Measurements from ENCODE around the gene PRPS1L1.

The PRPS1L1 gene

DNA sequence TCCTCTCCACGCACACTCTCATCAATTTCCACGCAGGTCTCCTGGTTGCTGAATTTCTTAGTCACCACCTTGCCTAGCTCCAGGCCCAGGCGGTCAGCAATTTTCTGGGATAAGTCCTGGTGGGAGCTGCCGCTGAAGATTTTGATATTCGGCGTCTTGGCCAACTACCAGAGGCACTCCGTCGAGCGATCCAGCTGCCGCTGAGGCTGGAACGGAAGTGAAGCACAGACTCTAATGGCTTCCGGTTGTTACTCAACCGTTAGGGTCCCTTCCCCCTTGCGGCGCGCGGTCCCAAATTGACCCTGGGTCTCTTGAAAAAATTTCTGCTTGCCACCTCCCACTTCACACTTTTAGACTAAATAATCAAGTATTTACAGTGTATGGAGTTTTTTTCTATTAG is at the start of gene PRPS1L1:
Gene PRPS1L1, minus strand, starts transcription at position 219 of the 400 bp plus-strand sequence.
- no peak for DNase-seq (ENCODE audit: low read depth)
- TF ChIP-seq, protein P1, sequence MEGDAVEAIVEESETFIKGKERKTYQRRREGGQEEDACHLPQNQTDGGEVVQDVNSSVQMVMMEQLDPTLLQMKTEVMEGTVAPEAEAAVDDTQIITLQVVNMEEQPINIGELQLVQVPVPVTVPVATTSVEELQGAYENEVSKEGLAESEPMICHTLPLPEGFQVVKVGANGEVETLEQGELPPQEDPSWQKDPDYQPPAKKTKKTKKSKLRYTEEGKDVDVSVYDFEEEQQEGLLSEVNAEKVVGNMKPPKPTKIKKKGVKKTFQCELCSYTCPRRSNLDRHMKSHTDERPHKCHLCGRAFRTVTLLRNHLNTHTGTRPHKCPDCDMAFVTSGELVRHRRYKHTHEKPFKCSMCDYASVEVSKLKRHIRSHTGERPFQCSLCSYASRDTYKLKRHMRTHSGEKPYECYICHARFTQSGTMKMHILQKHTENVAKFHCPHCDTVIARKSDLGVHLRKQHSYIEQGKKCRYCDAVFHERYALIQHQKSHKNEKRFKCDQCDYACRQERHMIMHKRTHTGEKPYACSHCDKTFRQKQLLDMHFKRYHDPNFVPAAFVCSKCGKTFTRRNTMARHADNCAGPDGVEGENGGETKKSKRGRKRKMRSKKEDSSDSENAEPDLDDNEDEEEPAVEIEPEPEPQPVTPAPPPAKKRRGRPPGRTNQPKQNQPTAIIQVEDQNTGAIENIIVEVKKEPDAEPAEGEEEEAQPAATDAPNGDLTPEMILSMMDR (IDR thresholded peaks at IDR 0.05; ENCODE audit: low read length, missing control alignments): no peak
- H3K4me3 ChIP-seq (replicated peaks; ENCODE audit: low read depth, low read length): no peak within 1 kb of the TSS

DNA sequence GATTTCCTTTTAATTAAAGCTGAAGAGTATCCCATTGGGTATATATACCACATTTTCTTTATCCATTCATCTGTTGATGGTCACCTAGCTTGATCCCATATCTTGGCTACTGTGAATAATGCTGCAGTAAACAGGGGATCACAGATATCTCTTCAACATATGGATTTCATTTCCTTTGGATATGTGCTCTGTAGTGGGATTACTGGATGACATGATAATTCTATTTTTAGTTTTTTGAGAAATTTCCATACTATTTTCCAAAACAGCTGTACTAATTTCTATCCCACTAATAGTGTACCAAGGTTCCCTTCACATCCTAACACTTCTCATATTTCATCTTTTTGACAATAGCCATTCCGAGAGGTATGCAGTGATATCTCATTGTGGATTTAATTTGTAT is 48.8 kb upstream of the PRPS1L1 start:
- DNase-seq (ENCODE audit: low read depth): no peak
- no peak overlapping the region for H3K4me3 ChIP-seq (replicated peaks; ENCODE audit: low read depth, low read length)
- TF ChIP-seq, protein P1 (IDR thresholded peaks at IDR 0.05; ENCODE audit: low read length, missing control alignments): no peak

DNA sequence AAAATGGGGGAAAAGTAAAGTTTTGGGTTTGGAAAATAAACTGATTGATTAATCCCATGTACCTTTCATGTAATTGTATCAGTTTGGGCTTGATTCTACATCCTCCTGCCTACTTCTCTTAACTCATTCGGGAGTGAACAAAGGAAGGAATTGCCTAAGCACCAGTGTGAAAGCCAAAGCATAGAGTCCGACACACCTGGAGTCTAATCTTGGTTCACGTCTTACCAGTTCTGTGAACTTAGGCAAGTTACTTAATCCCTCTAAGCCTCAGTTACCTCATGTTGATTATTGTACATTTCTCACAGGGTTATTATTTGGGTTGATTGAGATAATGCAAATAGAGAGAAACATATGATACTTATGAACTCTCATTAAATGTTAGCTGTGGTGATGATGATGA is 41.1 kb upstream of the PRPS1L1 start:
- TF ChIP-seq, protein P1 (IDR thresholded peaks at IDR 0.05; ENCODE audit: low read length, missing control alignments): no peak
- DNase-seq (ENCODE audit: low read depth): no peak
- no peak overlapping the region for H3K4me3 ChIP-seq (replicated peaks; ENCODE audit: low read depth, low read length)

DNA sequence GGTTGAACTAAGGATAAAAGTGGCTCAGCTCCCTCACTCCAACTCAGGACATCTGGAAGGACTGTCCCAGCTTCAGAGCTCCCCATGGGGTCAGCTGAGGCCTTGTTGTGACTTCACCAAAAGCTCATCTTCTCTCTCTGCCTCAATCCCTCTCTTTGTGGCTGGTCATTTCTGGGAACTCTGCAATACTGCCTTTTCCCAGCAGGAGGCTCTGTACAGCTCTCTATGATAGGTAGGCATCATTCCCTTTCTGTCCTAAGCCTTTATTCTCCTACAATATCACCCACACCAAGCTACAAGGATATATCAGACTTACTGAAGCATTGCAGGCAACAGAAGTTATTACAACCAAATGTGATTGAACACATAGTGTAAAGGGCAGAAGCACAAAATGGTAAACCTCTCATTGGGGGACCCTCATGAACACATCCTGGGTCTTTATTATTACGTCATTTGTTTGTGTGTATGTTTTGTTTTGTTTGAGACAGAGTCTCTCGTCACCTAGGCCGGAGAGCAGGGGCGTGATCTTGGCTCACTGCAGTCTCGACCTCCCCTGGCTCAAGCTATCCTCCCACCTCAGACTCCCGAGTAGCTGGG is 36.7 kb upstream of the PRPS1L1 start:
- DNase-seq (ENCODE audit: low read depth): peak; percentile 36
- TF ChIP-seq, protein P1 (IDR thresholded peaks at IDR 0.05; ENCODE audit: low read length, missing control alignments): peak; percentile 64

DNA sequence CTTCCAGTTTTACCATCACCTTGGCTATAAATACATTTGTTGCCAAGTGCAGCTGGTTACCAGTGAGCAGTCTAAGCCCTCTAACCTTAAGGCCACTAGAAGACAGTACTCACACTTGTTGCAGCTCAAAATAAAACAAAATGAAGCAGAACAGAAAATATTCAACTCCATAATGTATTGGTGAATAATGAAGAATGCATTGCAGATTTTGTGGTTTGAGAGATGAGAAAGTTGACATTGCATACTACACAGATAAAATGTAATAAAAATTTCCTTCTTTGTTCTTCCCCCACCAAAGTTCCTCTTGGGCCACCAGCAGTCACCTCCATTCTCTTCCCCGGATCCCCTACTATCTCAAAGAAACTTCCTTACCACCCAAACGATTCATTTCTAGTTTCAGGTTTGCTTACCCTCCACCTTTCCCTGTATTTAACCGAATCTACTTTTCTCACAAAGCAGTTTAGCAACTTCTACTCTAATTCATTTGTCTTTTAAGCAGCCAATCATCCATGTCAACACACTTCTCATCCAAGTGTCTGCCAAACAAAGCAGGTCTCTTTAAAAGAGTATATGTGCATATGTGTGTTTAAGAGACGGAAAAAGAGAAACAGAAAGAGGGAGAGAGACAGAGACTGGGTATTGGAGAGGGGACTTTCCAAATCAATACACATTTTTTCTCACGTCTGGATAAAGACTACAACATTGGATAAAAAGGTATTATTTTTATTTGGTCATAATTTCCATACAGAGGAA is 35.7 kb upstream of the PRPS1L1 start:
- no peak for DNase-seq (ENCODE audit: low read depth)
- TF ChIP-seq, protein P1 (IDR thresholded peaks at IDR 0.05; ENCODE audit: low read length, missing control alignments): no peak
- no peak overlapping the region for H3K4me3 ChIP-seq (replicated peaks; ENCODE audit: low read depth, low read length)

More for the DNA sequence above, 36.7 kb upstream of the PRPS1L1 start:
- no peak overlapping the region for H3K4me3 ChIP-seq (replicated peaks; ENCODE audit: low read depth, low read length)

DNA sequence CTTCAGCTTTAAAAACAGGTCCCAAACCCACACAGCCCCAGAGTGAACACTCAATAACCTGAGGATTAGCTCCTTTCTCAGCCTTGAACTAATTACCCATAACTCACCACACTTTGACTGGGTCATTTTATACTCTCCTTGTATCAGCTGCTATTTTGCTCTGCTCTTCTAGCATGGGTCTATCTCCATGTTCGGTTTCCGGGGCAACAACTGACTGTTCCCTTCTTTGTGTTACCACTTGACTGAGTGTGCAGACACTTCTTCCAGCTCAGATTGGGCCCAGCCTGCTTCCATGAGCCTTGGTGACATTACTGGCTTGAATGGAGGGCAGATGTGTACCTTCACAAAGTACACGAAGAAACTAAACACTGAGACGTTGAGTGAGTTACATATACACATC is 31.5 kb upstream of the PRPS1L1 start:
- H3K4me3 ChIP-seq (replicated peaks; ENCODE audit: low read depth, low read length): no peak overlapping the region
- TF ChIP-seq, protein P1 (IDR thresholded peaks at IDR 0.05; ENCODE audit: low read length, missing control alignments): no peak
- DNase-seq (ENCODE audit: low read depth): no peak
